ENCODE results near the gene SEPTIN14. TPM values are rescaled to one million over a fixed set of nuclear protein-coding genes. Genes with fewer than 3 reads are reported as not detected.
"Not testable (repeated sequence)": the region's sequence is repeated elsewhere in the genome, so short reads cannot be mapped to it uniquely, and the experiment has no call there.

Gene SEPTIN14
- total RNA-seq, 1 experiment from 2014 or later = not detected

GRCh38 chr7:55893940-55894339, 31.4 kb upstream of the SEPTIN14 start:
- Histone ChIP-seq H3K9me2 (ENCODE audit: insufficient read depth) (no peaks in the 10 kb centered on the region), H3K36me3 (ENCODE audit: control insufficient read depth in 1 of 2, insufficient read depth in 2 of 2, low read length in 2 of 2) (no peaks in the 10 kb centered on the region)
- no peak for ATAC-seq

DNA sequence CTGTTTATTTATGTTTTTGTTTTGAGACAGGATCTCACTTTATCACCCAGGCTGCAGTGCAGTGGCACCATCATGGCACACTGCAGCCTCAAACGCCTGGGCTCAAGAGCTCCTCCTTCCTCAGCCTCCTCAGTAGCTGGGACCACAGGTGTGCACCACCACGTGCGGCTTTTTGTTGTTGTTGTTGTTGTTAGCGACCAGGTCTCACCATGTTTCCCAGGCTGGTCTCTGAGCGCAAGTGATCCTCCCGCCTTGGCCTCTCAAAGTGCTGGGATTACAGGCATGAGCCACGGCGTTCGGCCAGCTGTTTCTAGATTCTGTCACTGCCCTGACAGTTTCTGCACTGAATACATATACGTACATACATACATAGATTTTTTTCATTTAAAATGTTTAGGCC, 25.8 kb upstream of the SEPTIN14 start:
- Histone ChIP-seq H3K4me3 (replicated peaks in 1 of 2; ENCODE audit: low read depth in 1 of 2, low read length in 2 of 2) (peak overlapping the region; percentile 47 to 55), H3K27ac (ENCODE audit: low read depth, low read length) (peak overlapping the region; percentile 50; the same call in 1 of the 2 replicates), H3K4me2 (ENCODE audit: low read length) (peak overlapping the region; percentile 73)
- H3K79me2 ChIP-seq (ENCODE audit: insufficient read depth, low read length); CTCF ChIA-PET; RAD21 ChIA-PET (ENCODE audit: low non-redundant PET in 1 of 2, low total read pairs in 2 of 2, uncharacterized antibody in 2 of 2, unreplicated experiment in 2 of 2); H4K20me1 ChIP-seq (ENCODE audit: insufficient read depth); ATAC-seq; H2AFZ ChIP-seq (ENCODE audit: low read depth, low read length, poor library complexity, severe bottlenecking); H3K4me1 ChIP-seq (ENCODE audit: control insufficient read depth in 1 of 2, insufficient read depth in 2 of 2, low read length in 2 of 2); H3K27me3 ChIP-seq (ENCODE audit: insufficient read depth, low read length); H3K9ac ChIP-seq (ENCODE audit: low read length); BruUV-seq (replicated peaks); H3K9me2 ChIP-seq (ENCODE audit: insufficient read depth); H3K9me3 ChIP-seq (ENCODE audit: control insufficient read depth in 1 of 2, insufficient read depth in 1 of 2, low read depth in 1 of 2, low read length in 2 of 2); H3K36me3 ChIP-seq (ENCODE audit: control insufficient read depth in 1 of 2, insufficient read depth in 2 of 2, low read length in 2 of 2); DNase-seq (ENCODE audit: low read depth, low spot score); POLR2A ChIA-PET: not testable (repeated sequence)
- intact Hi-C loops (cut with micrococcal nuclease) = loop anchor here (5.0 kb wide), 1 partner anchor 64 kb away; the partner anchor contains the start of gene MRPS17

More at GRCh38 chr7:55893940-55894339, 31.4 kb upstream of the SEPTIN14 start:
- no peaks in the 10 kb centered on the region for H3K4me1 ChIP-seq (ENCODE audit: control insufficient read depth in 1 of 2, insufficient read depth in 2 of 2, low read length in 2 of 2)
- RAD21 ChIA-PET (ENCODE audit: low non-redundant PET in 1 of 2, low total read pairs in 2 of 2, uncharacterized antibody in 2 of 2, unreplicated experiment in 2 of 2) = no interaction called here
- POLR2A ChIA-PET = no interaction called here
- no peak overlapping the region for H3K27ac ChIP-seq (ENCODE audit: low read depth, low read length)
- DNase-seq (ENCODE audit: low read depth, low spot score) = no peak
- H3K27me3 ChIP-seq (ENCODE audit: insufficient read depth, low read length) = no peaks in the 10 kb centered on the region
- no peaks in the 10 kb centered on the region for H4K20me1 ChIP-seq (ENCODE audit: insufficient read depth)
- TF ChIP-seq FOSL1 (IDR thresholded peaks at IDR 0.05; ENCODE audit: low read depth) = no peak
- TF ChIP-seq CEBPB (IDR thresholded peaks at IDR 0.05; ENCODE audit: low read depth) = no peak
- TF ChIP-seq REST (IDR thresholded peaks at IDR 0.05; ENCODE audit: low read depth) = no peak
- TF ChIP-seq EGR1 (IDR thresholded peaks at IDR 0.05; ENCODE audit: low read depth) = no peak
- TF ChIP-seq CBX3 (IDR thresholded peaks at IDR 0.05; ENCODE audit: low read depth) = no peak
- no peak for TF ChIP-seq RAD21 (IDR thresholded peaks at IDR 0.05; ENCODE audit: low read depth)
- no peak for TF ChIP-seq SIN3A (IDR thresholded peaks at IDR 0.05; ENCODE audit: low read depth)
- TF ChIP-seq, protein P1, sequence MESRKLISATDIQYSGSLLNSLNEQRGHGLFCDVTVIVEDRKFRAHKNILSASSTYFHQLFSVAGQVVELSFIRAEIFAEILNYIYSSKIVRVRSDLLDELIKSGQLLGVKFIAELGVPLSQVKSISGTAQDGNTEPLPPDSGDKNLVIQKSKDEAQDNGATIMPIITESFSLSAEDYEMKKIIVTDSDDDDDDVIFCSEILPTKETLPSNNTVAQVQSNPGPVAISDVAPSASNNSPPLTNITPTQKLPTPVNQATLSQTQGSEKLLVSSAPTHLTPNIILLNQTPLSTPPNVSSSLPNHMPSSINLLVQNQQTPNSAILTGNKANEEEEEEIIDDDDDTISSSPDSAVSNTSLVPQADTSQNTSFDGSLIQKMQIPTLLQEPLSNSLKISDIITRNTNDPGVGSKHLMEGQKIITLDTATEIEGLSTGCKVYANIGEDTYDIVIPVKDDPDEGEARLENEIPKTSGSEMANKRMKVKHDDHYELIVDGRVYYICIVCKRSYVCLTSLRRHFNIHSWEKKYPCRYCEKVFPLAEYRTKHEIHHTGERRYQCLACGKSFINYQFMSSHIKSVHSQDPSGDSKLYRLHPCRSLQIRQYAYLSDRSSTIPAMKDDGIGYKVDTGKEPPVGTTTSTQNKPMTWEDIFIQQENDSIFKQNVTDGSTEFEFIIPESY (IDR thresholded peaks at IDR 0.05; ENCODE audit: extremely low read depth, insufficient replicate concordance, low read length) = no peak
- TF ChIP-seq, protein P2, sequence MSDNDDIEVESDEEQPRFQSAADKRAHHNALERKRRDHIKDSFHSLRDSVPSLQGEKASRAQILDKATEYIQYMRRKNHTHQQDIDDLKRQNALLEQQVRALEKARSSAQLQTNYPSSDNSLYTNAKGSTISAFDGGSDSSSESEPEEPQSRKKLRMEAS (IDR thresholded peaks at IDR 0.05) = no peak
- no peak for TF ChIP-seq EZH2 (IDR thresholded peaks at IDR 0.05)
- no peak for TF ChIP-seq SRF (IDR thresholded peaks at IDR 0.05; ENCODE audit: low read depth)
- no peak for TF ChIP-seq TCF7L2 (IDR thresholded peaks at IDR 0.05; ENCODE audit: borderline replicate concordance, extremely low read depth, insufficient read depth, insufficient read length)
- TF ChIP-seq ELF1 (IDR thresholded peaks at IDR 0.05; ENCODE audit: borderline replicate concordance, low read depth) = no peak
- TF ChIP-seq ZFX (IDR thresholded peaks at IDR 0.05) = no peak
- TF ChIP-seq JUND (IDR thresholded peaks at IDR 0.05) = no peak
- TF ChIP-seq YY1 (IDR thresholded peaks at IDR 0.05; ENCODE audit: extremely low read depth, insufficient replicate concordance, low read depth, low read length) = no peak
- TF ChIP-seq EZH2phosphoT487 (IDR thresholded peaks at IDR 0.05; ENCODE audit: borderline replicate concordance) = no peak
- no peak for TF ChIP-seq ZNF274 (IDR thresholded peaks at IDR 0.05; ENCODE audit: low read depth, low read length)
- no peak overlapping the region for H3K4me2 ChIP-seq (ENCODE audit: low read length)
- H3K4me3 ChIP-seq (replicated peaks in 1 of 2; ENCODE audit: low read depth in 1 of 2, low read length in 2 of 2) = no peak overlapping the region
- H3K9me3 ChIP-seq (ENCODE audit: control insufficient read depth in 1 of 2, insufficient read depth in 1 of 2, low read depth in 1 of 2, low read length in 2 of 2) = no peaks in the 10 kb centered on the region
- intact Hi-C loops (cut with micrococcal nuclease) = no loop called here
- BruUV-seq (replicated peaks) = no TSS peak
- no peaks in the 10 kb centered on the region for H3K79me2 ChIP-seq (ENCODE audit: insufficient read depth, low read length)
- H3K9ac ChIP-seq (ENCODE audit: low read length) = no peak overlapping the region
- H2AFZ ChIP-seq (ENCODE audit: low read depth, low read length, poor library complexity, severe bottlenecking) = no peak overlapping the region
- CTCF ChIA-PET = no interaction called here
